ENCODE results near the gene PICALM.
A peak's percentile ranks its signal among the peaks of the same experiment; 100 is the strongest.
"Not testable (repeated sequence)": the region's sequence is repeated elsewhere in the genome, so short reads cannot be mapped to it uniquely, and the experiment has no call there.

The PICALM gene

GRCh38 chr11:85988780-85989179 is 80.1 kb downstream of the PICALM start:
- DNase-seq (ENCODE audit: low read depth in 2 of 2), result no peak

GRCh38 chr11:85977751-85978160 is 91.1 kb downstream of the PICALM start:
- DNase-seq (ENCODE audit: low read depth in 2 of 2), result no peak

GRCh38 chr11:85976525-85976924 is 92.4 kb downstream of the PICALM start:
- no peak for DNase-seq (ENCODE audit: low read depth in 2 of 2)

- DNase-seq (ENCODE audit: low read depth in 2 of 2), result no peak
Observed at GRCh38 chr11:85974122-85974521, 94.8 kb downstream of the PICALM start.

GRCh38 chr11:85970593-85970992 is 98.3 kb downstream of the PICALM start:
- no peak for DNase-seq (ENCODE audit: low read depth in 2 of 2)

- DNase-seq (ENCODE audit: low read depth in 2 of 2), result no peak
Observed at GRCh38 chr11:85967457-85967856, 101.4 kb downstream of the PICALM start.

- DNase-seq (ENCODE audit: low read depth in 2 of 2), result no peak
Observed at GRCh38 chr11:85965202-85965601, 103.7 kb downstream of the PICALM start.

- DNase-seq (ENCODE audit: low read depth in 2 of 2), result no peak
Observed at GRCh38 chr11:85961930-85962363, 106.9 kb downstream of the PICALM start.

GRCh38 chr11:85961130-85961529 is 107.8 kb downstream of the PICALM start:
- DNase-seq (ENCODE audit: low read depth in 2 of 2), result no peak

- no peak for DNase-seq (ENCODE audit: low read depth in 2 of 2)
Observed at GRCh38 chr11:85960678-85961077, 108.2 kb downstream of the PICALM start.

- no peak for DNase-seq (ENCODE audit: low read depth in 2 of 2)
Observed at GRCh38 chr11:85955531-85955930, 113.4 kb downstream of the PICALM start.

GRCh38 chr11:85953491-85954143 is 115.3 kb downstream of the PICALM start:
- no peak for DNase-seq (ENCODE audit: low read depth in 2 of 2)

GRCh38 chr11:85952108-85952485 is 116.8 kb downstream of the PICALM start:
- DNase-seq (ENCODE audit: low read depth in 2 of 2), result not testable (repeated sequence)

- no peak for DNase-seq (ENCODE audit: low read depth in 2 of 2)
Observed at GRCh38 chr11:85951428-85952107, 117.3 kb downstream of the PICALM start.

GRCh38 chr11:85951049-85951405 is 117.9 kb downstream of the PICALM start:
- no peak for DNase-seq (ENCODE audit: low read depth in 2 of 2)

- no peak for DNase-seq (ENCODE audit: low read depth in 2 of 2)
Observed at GRCh38 chr11:85950317-85951048, 118.4 kb downstream of the PICALM start.

GRCh38 chr11:85949798-85950197 is 119.1 kb downstream of the PICALM start:
- no peak for DNase-seq (ENCODE audit: low read depth in 2 of 2)

- DNase-seq (ENCODE audit: low read depth in 2 of 2), result no peak
Observed at GRCh38 chr11:85948884-85949283, 120.0 kb downstream of the PICALM start.

- peak in 1 of 2 donors; percentile 15 for DNase-seq (ENCODE audit: low read depth in 2 of 2)
Observed at GRCh38 chr11:85947431-85948272, 121.2 kb downstream of the PICALM start.

- no peak for DNase-seq (ENCODE audit: low read depth in 2 of 2)
Observed at GRCh38 chr11:85946221-85946620, 122.7 kb downstream of the PICALM start.

- DNase-seq (ENCODE audit: low read depth in 2 of 2), result no peak
Observed at GRCh38 chr11:85945788-85946187, 123.1 kb downstream of the PICALM start.

GRCh38 chr11:85945296-85945695 is 123.6 kb downstream of the PICALM start:
- DNase-seq (ENCODE audit: low read depth in 2 of 2), result no peak

Measured in stimulated activated CD8-positive, alpha-beta memory T cell treated with anti-CD3 and anti-CD28 coated beads, Interleukin-2, amount 100 ng/mL, for 48 hours (primary cell).